GM12873 (cell line): ENCODE results near the gene NFKB1.

ENCODE experiments used
- CTCF ChIP-seq: IDR thresholded peaks from 2 replicates; pipeline ENCODE4 v1.5.1; 2012; ENCODE audit warnings: low read depth, mild to moderate bottlenecking, moderate library complexity, low read length, control low read depth; ENCODE audit not compliant: insufficient read depth; ENCODE audit errors: missing control alignments

The NFKB1 gene

GRCh38 chr4:102554992-102555391 lies 53.8 kb downstream of the NFKB1 start:
- no peak for TF ChIP-seq CTCF

- no peak for TF ChIP-seq CTCF
Measured at GRCh38 chr4:102557636-102558035, 56.5 kb downstream of the NFKB1 start.

- no peak for TF ChIP-seq CTCF
Measured at GRCh38 chr4:102560115-102560514, 59.0 kb downstream of the NFKB1 start.

- TF ChIP-seq CTCF, result no peak
Measured at GRCh38 chr4:102560571-102561341, 59.6 kb downstream of the NFKB1 start.

- no peak for TF ChIP-seq CTCF
Measured at GRCh38 chr4:102563000-102563399, 61.8 kb downstream of the NFKB1 start.

- no peak for TF ChIP-seq CTCF
Measured at GRCh38 chr4:102564399-102565059, 63.4 kb downstream of the NFKB1 start.

GRCh38 chr4:102565696-102566095 lies 64.5 kb downstream of the NFKB1 start:
- TF ChIP-seq CTCF, result no peak
